ENCODE measurements around the gene CDC6.
A peak's percentile ranks its signal among the peaks of the same experiment; 100 is the strongest.

Gene CDC6

DNA sequence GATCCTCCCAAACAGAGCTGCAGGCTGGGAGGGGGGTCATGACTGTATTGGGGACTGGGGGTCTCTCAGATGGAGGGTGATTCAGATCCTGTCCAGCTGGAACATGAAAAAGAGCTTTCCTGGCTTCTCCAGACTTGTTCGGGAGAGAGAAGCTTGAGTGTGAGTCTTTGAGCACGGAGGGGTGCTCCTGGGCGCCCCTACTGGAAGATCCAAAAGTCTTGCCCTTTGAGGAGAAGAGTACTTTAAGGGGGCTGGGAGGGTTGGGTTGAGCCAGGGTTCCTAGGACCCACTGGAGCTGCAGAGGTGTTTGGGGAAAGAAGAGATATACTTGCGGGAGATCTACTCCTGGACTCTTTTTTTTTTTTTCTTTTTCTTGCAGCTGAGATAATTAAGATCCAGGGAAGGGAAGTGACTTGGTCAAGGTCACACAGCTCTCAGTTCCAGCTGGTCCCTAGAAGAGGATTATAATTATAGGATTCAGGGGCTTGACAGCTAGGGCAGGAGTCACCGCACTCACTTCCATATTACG is 29.7 kb downstream of the CDC6 start:
- peak; percentile 72 for DNase-seq (ENCODE audit: low spot score)
- peak; percentile 56 for TF ChIP-seq CTCF (IDR thresholded peaks at IDR 0.05; ENCODE audit: borderline replicate concordance, control extremely low read depth, extremely low read depth, insufficient read depth, missing control alignments)

DNA sequence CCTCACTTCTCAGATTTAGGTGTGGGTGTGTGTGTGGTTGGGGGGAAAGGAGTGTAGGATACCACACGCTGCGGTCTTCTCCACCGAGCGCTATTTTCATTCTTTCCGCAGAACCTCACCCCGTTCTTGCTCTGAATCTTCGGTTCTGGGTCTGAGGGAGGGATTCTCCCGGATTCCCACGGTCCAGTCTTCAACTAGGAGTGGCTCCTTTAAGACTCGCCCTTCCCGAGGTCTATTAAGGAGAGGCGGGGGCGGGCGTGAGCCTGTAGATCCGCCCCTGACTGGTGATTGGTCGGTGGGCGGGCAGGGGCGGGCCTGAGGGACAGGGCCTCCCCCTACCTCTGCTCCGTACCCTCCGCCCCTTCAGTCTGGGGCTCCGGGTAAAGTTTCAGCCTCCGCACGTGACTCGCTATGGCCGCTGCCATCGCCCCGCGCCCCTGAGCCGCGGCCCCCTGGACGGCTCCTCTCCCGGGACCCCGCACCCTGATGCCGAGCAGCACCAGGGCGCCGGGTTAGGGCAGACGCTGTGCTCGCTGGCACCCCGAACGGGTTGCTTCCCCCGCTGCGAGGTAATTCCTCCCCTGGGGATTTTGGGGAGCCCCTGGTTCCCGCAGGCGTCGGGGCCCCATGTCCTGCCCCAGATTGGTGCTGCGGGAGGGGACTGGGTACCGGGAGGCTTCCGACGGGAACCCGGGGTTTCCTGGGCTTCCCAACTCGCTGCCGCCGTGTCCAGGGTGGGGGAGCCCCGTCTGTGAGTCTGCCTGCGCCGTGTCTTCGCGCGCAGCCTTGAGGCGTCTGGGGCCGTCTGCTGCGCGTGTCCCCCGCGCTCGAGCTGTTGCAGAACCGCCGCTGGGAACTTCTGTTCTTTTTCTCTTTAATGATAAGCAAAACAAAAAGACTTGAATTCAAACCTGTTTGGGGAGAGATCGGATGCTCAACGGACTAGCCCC is 30.5 kb downstream of the CDC6 start:
- no peak for TF ChIP-seq CTCF (IDR thresholded peaks at IDR 0.05; ENCODE audit: borderline replicate concordance, control extremely low read depth, extremely low read depth, insufficient read depth, missing control alignments)
- in situ Hi-C loops (cut with MboI; ENCODE audit: low sequenced_read_pairs, unreplicated experiment) = no loop called here
- peak; percentile 98 for DNase-seq (ENCODE audit: low spot score)

More for the DNA sequence above, 29.7 kb downstream of the CDC6 start:
- in situ Hi-C loops (cut with MboI; ENCODE audit: low sequenced_read_pairs, unreplicated experiment) = no loop called here

- no peak for TF ChIP-seq CTCF (IDR thresholded peaks at IDR 0.05; ENCODE audit: borderline replicate concordance, control extremely low read depth, extremely low read depth, insufficient read depth, missing control alignments)
- no peak for DNase-seq (ENCODE audit: low spot score)
- in situ Hi-C loops (cut with MboI; ENCODE audit: low sequenced_read_pairs, unreplicated experiment) = no loop called here
These were observed 31.2 kb downstream of the CDC6 start for GRCh38 chr17:40318830-40319391.

- in situ Hi-C loops (cut with MboI; ENCODE audit: low sequenced_read_pairs, unreplicated experiment) = no loop called here
- no peak for TF ChIP-seq CTCF (IDR thresholded peaks at IDR 0.05; ENCODE audit: borderline replicate concordance, control extremely low read depth, extremely low read depth, insufficient read depth, missing control alignments)
- no peak for DNase-seq (ENCODE audit: low spot score)
These were observed 32.2 kb downstream of the CDC6 start for GRCh38 chr17:40319651-40320540.

DNA sequence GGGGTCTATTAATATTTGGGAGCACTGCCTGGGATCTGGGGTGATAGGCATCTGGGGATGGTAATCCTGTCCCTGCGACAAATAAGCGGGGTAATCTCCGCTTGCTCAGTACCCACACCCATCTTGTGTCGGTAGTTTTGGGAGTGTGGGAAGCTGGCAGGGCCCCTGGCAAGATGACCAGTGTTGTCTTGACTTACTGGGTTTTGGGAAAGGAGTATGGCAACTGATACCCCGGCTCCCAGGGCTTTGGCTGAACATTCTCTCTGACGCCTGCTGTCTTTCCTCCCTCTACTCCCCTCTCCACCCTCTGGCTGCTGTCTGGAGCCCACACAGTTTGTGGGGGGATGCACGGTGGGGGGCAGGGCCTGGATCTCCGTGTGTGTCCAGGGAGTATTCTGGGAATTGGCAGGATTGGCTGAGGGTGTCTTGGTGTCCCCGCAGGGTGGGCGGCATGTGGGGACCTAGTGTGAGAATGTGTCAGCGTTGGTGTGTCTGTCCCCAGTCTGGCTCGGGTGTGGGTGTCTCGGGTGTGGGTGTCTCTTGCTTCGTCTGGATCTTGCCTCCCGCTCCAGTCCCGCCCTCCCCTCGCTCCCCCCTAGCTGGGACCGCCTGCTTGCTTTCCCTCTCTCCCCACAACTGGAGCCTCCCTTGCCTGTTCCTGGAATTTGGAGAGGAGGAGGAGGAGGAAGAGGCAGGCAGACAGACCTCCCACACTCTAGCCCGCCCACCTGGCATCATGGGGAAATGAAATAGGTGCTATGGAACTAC is 33.3 kb downstream of the CDC6 start:
- TF ChIP-seq CTCF (IDR thresholded peaks at IDR 0.05; ENCODE audit: borderline replicate concordance, control extremely low read depth, extremely low read depth, insufficient read depth, missing control alignments) = no peak
- DNase-seq (ENCODE audit: low spot score) = no peak
- in situ Hi-C loops (cut with MboI; ENCODE audit: low sequenced_read_pairs, unreplicated experiment) = no loop called here

Measured in GM13976 (cell line).